ENCODE measurements around the gene PHYKPL.

GRCh38 chr5:178199581-178200434 is 32.8 kb downstream of the PHYKPL start:
- TF ChIP-seq, protein P1, sequence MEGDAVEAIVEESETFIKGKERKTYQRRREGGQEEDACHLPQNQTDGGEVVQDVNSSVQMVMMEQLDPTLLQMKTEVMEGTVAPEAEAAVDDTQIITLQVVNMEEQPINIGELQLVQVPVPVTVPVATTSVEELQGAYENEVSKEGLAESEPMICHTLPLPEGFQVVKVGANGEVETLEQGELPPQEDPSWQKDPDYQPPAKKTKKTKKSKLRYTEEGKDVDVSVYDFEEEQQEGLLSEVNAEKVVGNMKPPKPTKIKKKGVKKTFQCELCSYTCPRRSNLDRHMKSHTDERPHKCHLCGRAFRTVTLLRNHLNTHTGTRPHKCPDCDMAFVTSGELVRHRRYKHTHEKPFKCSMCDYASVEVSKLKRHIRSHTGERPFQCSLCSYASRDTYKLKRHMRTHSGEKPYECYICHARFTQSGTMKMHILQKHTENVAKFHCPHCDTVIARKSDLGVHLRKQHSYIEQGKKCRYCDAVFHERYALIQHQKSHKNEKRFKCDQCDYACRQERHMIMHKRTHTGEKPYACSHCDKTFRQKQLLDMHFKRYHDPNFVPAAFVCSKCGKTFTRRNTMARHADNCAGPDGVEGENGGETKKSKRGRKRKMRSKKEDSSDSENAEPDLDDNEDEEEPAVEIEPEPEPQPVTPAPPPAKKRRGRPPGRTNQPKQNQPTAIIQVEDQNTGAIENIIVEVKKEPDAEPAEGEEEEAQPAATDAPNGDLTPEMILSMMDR (IDR thresholded peaks at IDR 0.05) = no peak
- TF ChIP-seq EZH2 (IDR thresholded peaks at IDR 0.05) = no peak
- TF ChIP-seq EZH2phosphoT487 (IDR thresholded peaks at IDR 0.05) = no peak
